Measurements from ENCODE around the gene LRIF1.
"Not testable (repeated sequence)": the region's sequence is repeated elsewhere in the genome, so short reads cannot be mapped to it uniquely, and the experiment has no call there.

The LRIF1 gene

DNA sequence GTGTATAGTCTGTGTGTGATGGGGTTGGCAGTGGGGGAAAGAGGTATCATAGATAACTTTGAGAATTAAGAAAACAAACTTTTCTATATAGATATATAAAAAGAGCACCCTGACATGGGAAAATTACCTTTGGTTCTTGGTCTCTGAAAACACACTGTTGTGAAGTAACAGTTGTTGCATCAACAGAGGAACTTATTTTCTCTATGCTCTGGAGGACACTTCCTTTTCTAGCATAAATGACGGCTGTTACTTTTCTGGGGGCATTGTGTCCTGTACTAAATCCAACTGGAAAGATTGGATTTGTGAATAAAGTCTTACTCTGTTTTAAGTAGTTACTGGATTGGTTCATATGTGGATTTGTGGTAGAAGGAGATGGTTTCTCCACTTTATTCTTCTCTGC is 12.6 kb downstream of the LRIF1 start:
- DNase-seq (ENCODE audit: low read depth), result no peak

- no peak for DNase-seq (ENCODE audit: low read depth)
Measured at GRCh38 chr1:110948038-110948810, 15.5 kb downstream of the LRIF1 start.

- DNase-seq (ENCODE audit: low read depth), result no peak
Measured at GRCh38 chr1:110945626-110946025, 18.1 kb downstream of the LRIF1 start.

- DNase-seq (ENCODE audit: low read depth), result no peak
Measured at GRCh38 chr1:110944806-110945205, 18.9 kb downstream of the LRIF1 start.

DNA sequence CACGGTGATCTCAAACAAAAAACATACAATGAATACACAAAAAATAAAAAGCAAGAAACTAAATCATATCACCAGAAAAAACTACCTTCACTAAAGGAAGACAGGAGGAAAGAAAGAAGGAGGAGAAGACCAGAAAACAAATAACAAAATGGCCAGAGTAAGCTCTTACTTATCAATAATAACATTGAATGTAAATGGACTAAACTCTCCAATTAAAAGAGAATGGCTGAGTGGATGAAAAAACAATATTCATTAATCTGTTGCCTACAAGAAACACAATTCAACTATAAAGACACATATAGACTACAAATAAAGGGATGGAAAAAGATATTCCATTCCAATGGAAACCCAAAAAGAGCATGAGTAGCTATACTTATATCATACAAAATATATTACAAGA is 27.2 kb downstream of the LRIF1 start:
- DNase-seq (ENCODE audit: low read depth), result no peak

DNA sequence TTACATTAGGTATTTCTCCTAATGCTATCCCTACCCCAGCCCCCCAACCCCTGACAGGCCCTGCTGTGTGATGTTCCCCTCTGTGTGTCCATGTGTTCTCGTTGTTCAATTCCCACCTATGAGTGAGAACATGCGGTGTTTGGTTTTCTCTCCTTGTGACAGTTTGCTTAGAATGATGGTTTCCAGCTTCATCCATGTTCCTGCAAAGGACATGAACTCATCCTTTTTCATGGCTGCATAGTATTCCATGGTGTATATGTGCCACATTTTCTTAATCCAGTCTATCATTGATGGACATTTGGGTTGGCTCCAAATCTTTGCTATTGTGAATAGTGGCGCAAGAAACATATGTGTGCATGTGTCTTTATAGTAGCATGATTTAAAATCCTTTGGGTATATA is 32.6 kb downstream of the LRIF1 start:
- DNase-seq (ENCODE audit: low read depth), result not testable (repeated sequence)

DNA sequence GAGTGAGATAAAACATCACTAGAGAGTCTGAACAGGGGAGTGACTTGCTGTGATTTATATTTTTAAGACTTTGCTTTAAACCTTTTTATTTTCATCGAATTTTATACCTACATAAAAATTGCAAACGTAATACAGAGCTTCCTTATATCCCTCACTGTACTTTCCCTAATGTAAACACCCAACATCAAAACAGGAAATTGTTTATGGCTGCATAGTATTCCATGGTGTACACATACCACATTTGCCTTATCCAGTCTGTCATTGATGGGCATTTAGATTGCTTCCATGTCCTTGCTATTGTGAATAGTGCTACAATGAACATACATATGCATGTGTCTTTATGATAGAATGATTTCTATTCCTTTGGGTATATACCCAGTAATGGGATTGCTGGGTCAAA is 34.8 kb downstream of the LRIF1 start:
- no peak for DNase-seq (ENCODE audit: low read depth)

DNA sequence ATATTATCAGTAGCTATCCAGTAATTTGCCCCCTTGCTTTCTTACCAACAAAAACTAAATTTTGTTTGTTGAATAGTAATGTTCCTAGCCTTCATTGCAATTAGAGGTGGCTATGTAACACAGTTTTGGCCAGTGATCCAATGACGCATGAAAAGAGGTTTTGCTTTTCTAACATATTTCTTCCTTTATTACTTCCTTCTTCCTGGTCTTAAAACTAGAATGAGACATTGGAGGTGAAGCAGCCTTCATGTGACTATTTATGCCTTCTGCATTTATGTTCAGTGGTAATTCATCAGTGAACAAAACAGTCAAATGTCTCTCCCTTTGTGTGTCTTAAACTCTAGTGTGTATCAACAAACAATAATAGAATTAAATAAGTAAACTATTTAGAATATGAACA is 35.5 kb downstream of the LRIF1 start:
- no peak for DNase-seq (ENCODE audit: low read depth)

DNA sequence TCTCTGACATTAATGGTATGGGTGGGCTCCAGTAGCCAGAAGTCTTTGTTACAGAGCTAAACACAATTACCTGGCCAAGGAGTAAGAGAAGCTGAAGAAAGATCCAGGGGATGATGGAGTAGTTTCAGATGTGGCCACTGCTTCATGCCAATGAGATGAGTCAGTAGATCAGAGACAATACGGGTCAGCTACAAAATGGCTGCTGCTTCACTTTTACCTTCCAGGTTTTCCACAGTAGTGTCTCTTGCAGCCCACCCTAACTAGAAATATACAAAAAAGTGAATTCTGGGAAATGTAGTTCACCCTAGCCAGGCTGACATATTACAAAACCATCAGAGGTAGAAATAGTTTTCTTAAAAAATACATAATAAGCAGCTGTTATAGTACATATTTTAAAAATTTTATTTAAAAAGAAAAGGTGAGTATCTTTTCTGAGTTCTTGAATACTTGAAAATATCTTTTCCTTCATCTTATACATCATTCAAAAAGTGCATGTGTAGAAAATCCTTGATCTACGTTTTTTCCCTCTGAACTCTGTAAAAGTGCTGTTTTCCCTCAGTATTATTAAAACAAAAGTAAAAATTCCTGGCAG is 36.1 kb downstream of the LRIF1 start:
- DNase-seq (ENCODE audit: low read depth), result no peak

DNA sequence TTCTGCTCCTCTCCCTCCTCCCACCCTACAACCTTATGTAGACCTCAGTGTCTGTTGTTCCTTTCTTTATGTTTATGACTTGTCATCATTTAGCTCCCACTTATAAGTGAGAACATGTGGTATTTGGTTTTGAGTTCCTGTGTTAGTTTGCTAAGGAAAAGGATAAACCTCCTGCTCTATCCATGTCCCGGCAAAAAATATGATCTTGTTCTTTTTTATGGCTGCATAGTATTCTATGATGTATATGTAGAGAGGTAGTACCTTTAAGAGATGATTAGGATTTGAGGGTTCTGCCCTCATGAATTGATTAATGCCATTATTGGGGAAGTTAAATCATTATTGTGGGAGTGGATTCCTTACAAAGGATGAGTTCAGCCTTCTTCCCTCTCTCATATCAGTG is 41.8 kb downstream of the LRIF1 start:
- DNase-seq (ENCODE audit: low read depth), result no peak

DNA sequence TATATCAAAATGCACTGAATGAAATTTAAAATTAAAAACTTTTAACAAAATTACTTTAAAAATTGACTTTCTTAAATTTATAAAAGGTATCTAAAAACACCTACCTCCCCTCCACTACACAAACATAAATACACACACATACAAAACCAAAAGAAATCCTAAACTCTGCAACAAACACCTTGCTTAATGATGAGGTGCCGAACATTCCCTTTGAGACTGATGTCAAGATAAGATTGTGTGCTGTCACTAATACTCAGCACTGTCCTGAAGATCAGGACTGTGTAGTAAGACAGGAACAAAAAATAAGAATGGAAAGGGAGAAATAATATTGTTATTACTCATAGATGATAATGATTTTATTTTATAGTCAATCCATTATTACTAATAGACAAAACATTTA is 45.7 kb downstream of the LRIF1 start:
- no peak for DNase-seq (ENCODE audit: low read depth)

- peak; percentile 23 for DNase-seq (ENCODE audit: low read depth)
Measured at GRCh38 chr1:110916669-110917306, 46.9 kb downstream of the LRIF1 start.

GRCh38 chr1:110916274-110916668 is 47.5 kb downstream of the LRIF1 start:
- no peak for DNase-seq (ENCODE audit: low read depth)

DNA sequence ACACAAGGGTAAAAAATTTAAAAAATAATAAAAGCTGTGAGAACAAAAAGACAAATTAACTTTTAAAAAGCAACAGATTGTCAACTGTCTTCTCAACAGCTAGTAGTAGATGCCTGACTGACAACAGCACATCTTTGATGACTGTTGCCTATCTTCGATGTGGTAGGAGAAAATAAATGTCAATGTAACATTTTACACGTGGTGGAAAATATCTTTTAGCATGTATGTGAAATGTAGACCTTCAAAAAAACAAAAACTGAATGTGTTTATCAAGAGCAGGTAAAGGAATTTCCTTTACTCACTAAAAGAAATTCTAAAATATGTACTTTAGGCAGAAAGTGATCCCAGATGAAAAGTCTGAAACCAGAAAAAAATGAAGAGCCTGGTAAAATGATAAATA is 47.9 kb downstream of the LRIF1 start:
- DNase-seq (ENCODE audit: low read depth), result no peak

DNA sequence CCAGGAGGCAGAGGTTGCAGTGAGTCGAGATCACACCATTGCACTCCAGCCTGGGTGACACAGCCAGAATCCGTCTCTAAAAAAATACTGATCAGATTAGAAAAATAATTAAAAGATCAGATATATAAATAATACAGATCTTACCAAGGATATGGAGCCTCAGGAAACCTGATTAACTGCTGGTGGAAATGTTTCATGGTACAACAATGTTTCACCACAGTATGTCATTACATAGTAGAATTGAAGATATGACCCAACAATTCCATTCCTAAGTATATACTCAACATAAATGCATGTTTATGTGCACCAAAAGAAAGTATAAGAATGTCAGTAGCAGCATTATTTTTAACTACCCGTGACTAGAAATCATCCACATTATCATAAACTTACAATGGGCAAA is 49.0 kb downstream of the LRIF1 start:
- no peak for DNase-seq (ENCODE audit: low read depth)

DNA sequence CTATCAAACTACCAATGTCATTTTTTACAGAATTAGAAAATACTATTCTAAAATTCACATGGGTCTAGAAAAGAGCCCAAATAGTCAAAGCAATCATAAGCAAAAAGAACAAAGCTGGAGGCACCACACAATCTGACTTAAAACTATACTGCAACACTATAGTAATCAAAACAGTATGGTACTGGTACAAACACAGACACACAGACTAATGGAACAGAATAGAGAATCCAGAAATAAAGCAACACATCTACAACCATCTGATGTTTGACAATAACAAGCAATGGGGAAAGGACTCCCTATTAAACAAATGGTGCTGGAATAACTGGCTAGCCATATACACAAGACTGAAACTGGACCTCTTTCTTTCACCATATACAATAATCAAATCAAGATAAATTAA is 50.9 kb downstream of the LRIF1 start:
- no peak for DNase-seq (ENCODE audit: low read depth)

DNA sequence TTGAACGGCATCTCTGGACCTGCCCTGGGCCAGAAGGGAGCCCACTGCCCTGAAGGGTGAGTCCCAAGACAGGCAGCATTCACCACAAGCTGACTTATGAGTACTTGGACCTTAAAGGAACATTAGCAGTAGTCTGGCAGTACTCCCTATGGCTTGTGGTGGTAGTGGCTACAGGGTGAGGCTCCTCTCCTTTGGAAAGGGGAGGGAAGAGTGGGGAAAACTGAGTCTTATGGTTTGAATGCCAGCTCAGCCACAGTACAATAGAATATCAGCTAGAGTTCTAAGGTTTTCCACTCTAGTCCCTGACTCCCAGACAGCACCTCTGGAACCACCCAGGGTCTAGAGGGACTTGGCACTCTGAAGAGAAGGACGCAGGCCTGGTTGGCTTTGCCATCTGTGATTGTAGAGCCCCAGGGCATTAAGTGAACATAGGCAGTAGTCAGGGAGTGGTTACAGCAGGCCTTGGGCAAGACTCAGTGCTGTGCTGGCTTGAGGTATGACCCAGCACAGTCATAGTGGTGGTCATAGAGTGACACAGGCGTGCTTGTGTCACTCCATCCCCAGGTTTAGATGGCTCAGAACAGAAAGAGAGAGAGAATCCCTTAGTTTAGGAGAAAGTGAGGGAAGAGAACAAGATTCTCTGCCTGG is 59.7 kb downstream of the LRIF1 start:
- DNase-seq (ENCODE audit: low read depth), result no peak

DNA sequence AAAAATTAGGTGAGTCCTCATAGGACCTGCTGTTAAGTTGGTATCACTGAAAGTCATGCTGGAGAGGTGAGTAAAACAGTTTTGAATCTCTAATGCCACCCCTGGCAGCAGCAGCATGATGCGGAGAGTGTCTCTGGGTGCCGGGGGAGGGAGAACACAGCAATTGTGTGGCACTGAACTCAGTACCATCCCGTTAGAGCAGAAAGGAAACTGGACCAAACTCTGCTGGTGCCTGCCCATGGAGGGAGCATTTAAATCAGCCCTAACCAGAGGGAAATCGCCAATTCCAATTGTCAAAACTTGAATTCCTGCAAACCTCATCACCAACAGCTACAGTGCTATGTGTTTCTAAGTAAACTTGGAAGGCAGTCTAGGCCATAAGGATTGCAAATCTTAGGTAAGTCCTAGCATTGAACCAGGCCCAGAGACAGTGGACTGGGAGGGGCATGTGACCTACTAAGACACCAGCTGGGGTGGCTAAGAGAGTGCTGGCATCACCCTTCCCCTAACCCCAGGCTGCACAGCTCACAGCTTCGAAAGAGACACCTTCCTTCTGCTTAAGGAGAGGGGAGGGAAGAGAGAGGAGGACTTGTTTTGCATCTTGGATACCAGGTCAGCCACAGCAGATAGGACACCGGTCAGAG is 60.8 kb downstream of the LRIF1 start:
- no peak for DNase-seq (ENCODE audit: low read depth)

GRCh38 chr1:110899458-110899843 is 64.3 kb downstream of the LRIF1 start:
- no peak for DNase-seq (ENCODE audit: low read depth)

DNA sequence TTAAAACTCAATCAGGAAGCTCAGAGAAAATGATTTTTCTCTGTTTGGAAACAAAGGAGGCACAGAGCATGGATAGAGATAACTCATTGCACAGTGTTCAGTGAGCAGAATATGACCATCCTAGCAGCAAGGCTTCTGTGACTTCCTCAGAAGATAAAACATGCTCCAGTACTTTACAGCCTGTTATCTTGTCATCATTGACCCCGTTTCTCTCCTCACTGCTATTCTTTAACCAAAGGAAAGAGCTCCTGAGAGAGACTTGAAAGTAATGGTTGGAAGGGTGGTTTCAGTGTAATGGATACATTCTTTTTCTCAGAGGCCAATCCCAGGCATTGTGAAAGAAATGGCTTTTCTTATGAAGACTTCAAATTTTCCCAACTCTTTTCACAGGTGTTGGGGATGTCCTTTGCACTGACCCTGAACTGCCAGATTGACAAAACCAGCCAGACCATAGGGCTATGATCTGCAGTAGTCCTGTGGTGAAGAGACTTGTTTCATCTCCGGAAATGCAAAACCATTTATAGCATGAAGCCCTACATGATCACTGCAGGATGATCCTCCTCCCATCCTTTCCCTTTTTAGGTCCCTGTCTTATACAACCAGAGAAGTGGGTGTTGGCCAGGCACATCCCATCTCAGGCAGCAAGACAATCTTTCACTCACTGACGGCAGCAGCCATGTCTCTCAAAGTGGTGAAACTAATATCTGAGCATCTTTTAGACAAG is 64.8 kb downstream of the LRIF1 start:
- no peak for DNase-seq (ENCODE audit: low read depth)

GRCh38 chr1:110897681-110898080 is 66.0 kb downstream of the LRIF1 start:
- no peak for DNase-seq (ENCODE audit: low read depth)

All from activated T-cell treated with anti-CD3 and anti-CD28 coated beads for 24 hours (primary cell).